HepG2 (cell line): ENCODE results near the gene PLCG2. TPM values are rescaled to one million over a fixed set of nuclear protein-coding genes. Genes with fewer than 3 reads are reported as not detected.
"Not testable (repeated sequence)": the region's sequence is repeated elsewhere in the genome, so short reads cannot be mapped to it uniquely, and the experiment has no call there.

Experiments
- ATAC-seq: fragments of 200-7000 bp; cut with Tn5 transposase; 3 replicates; pipeline ENCODE4 v1.9.1; 2020; ENCODE audit warnings: mild to moderate bottlenecking, moderate library complexity
- BruUV-seq: library from RNA; stranded (reverse); fragments of 400-500 nt; replicated peaks from 2 replicates; lab custom pipeline; 2021; lab: Mats Ljungman, UMichigan
- CTCF ChIA-PET: fragments of 300-600 bp; formaldehyde crosslinking; extraction: SDS; loops from one replicate; lab custom pipeline; 2021; ENCODE audit warnings: low total read pairs, inconsistent platforms, low intra/inter-chr PET ratio; lab: Yijun Ruan, JAX
- POLR2A ChIA-PET: fragments of 350-600 bp; sonication (Branson Sonifier 250); formaldehyde crosslinking; loops from one replicate; lab custom pipeline; 2020; ENCODE audit warnings: antibody characterized with exemption, inconsistent platforms; lab: Yijun Ruan, JAX
- DNase-seq: peaks from one replicate; pipeline ENCODE4 v3.0.0-alpha.2; 2015; ENCODE audit warnings: low spot score
- FAIRE-seq: peaks from 3 replicates; lab custom pipeline; 2011; peaks lifted over from hg19 to GRCh38; lab: Jason Lieb, UNC
- H2AFZ ChIP-seq: one replicate; pipeline ENCODE4 v1.6.1; 2011; ENCODE audit warnings: low read length, inconsistent platforms
- H3K27ac ChIP-seq: fragments of 300-600 bp; 3 replicates; pipeline ENCODE4 v1.8.0; 2011; ENCODE audit warnings: mixed run types, mild to moderate bottlenecking, mixed read lengths, low read length, inconsistent platforms; ENCODE audit not compliant: insufficient read depth; ENCODE audit errors: extremely low read length
- H3K27me3 ChIP-seq, 2 experiments: fragments of 200-600 bp in 1 of 2; 2 replicates in 1 of 2; 3 replicates in 1 of 2; pipeline versions ENCODE4 v1.6.0 to v1.8.0; 2011; ENCODE audit warnings: low read length in 2 of 2, mild to moderate bottlenecking in 2 of 2, moderate library complexity in 2 of 2, inconsistent platforms in 1 of 2; ENCODE audit not compliant: insufficient read depth in 2 of 2, control insufficient read depth in 1 of 2
- H3K36me3 ChIP-seq, 2 experiments: fragments of 200-600 bp in 1 of 2; replicated peaks in 1 of 2; 2 replicates in 1 of 2; 3 replicates in 1 of 2; pipeline versions ENCODE4 v1.5.1 to v1.8.0; 2011; ENCODE audit warnings: low read length in 2 of 2, inconsistent platforms in 1 of 2; ENCODE audit not compliant: insufficient read depth in 2 of 2, control insufficient read depth in 1 of 2
- H3K4me1 ChIP-seq: 2 replicates; pipeline ENCODE4 v1.5.1; 2012; ENCODE audit warnings: low read length, inconsistent platforms; ENCODE audit not compliant: insufficient read depth
- H3K4me2 ChIP-seq: 2 replicates; pipeline ENCODE4 v1.6.0; 2011; ENCODE audit warnings: low read depth, low read length, inconsistent platforms
- H3K4me3 ChIP-seq, 3 experiments: fragments of 200-600 bp in 1 of 3; sonication (generic), shearing (Covaris generic) in 1 of 3; replicated peaks in 1 of 3; 2 replicates each; pipeline ENCODE4 v1.5.1; 2011 to 2016; ENCODE audit warnings: low read length in 3 of 3, inconsistent platforms in 2 of 3, low read depth in 2 of 3, mild to moderate bottlenecking in 2 of 3, control low read depth in 1 of 3, mixed read lengths in 1 of 3; ENCODE audit not compliant: insufficient read depth in 1 of 3
- H3K79me2 ChIP-seq: one replicate; pipeline ENCODE4 v1.6.1; 2011; ENCODE audit warnings: low read length, inconsistent platforms; ENCODE audit not compliant: insufficient read depth
- H3K9ac ChIP-seq: 2 replicates; pipeline ENCODE4 v1.6.0; 2011; ENCODE audit warnings: mild to moderate bottlenecking, low read depth, low read length, inconsistent platforms; ENCODE audit not compliant: insufficient read depth
- H3K9me3 ChIP-seq: 2 replicates; pipeline ENCODE4 v1.5.1; 2012; ENCODE audit warnings: mild to moderate bottlenecking, low read length
- H4K20me1 ChIP-seq: 2 replicates; pipeline ENCODE4 v1.6.0; 2011; ENCODE audit warnings: inconsistent platforms, mild to moderate bottlenecking, low read length, moderate library complexity; ENCODE audit not compliant: insufficient read depth
- NKX3-1 ChIP-seq: sonication (generic); formaldehyde crosslinking; IDR thresholded peaks from 2 replicates; pipeline ENCODE4 v1.5.0; 2020; ENCODE audit warnings: missing genetic modification reagents
- NR1H2 ChIP-seq: sonication (generic); formaldehyde crosslinking; IDR thresholded peaks from 2 replicates; pipeline ENCODE4 v1.8.1; 2022; ENCODE audit warnings: low read depth, missing genetic modification reagents, borderline replicate concordance
- ZMYM4 ChIP-seq: sonication (generic); formaldehyde crosslinking; IDR thresholded peaks from 2 replicates; pipeline ENCODE4 v1.8.1; 2023; ENCODE audit warnings: mild to moderate bottlenecking, missing genetic modification reagents
- ZNF281 ChIP-seq: sonication (generic); formaldehyde crosslinking; IDR thresholded peaks from 2 replicates; pipeline ENCODE4 v1.4.0; 2020; ENCODE audit warnings: missing genetic modification reagents, borderline replicate concordance
- ZNF33A ChIP-seq: sonication (generic); formaldehyde crosslinking; IDR thresholded peaks from 2 replicates; pipeline ENCODE4 v1.5.1; 2020; ENCODE audit warnings: missing genetic modification reagents, mild to moderate bottlenecking, moderate library complexity, borderline replicate concordance
- ZNF414 ChIP-seq: sonication (generic); formaldehyde crosslinking; IDR thresholded peaks from 2 replicates; pipeline ENCODE4 v1.5.0; 2020; ENCODE audit warnings: missing genetic modification reagents
- WGBS: methylation state at CpG from one replicate; pipeline ENCODE4 v1.1.6; 2017; ENCODE audit warnings: low lambda C conversion rate; 5-methylcytosine and 5-hydroxymethylcytosine counted together
- in situ Hi-C: cut with HindIII; loops from 2 replicates; pipeline ENCODE4 v1.10.0; 2017; ENCODE audit warnings: low pct_unique_long_range_greater_than_20kb; ENCODE audit not compliant: extremely low pct_ligation_motif_present
- intact Hi-C: fragments of 100-400 bp; cut with micrococcal nuclease; formaldehyde crosslinking; loops from one replicate; pipeline ENCODE4 v1.10.0; 2022; ENCODE audit not compliant: unreplicated experiment
- polyA plus RNA-seq, 8 experiments: library from polyadenylated mRNA; depleted of rRNA in 3 of 8; stranded (reverse) in 7 of 8; unstranded in 1 of 8; fragments of >200 nt; fragmentation: Illumina TruSeq in 4 of 8; extraction: Trizol in 4 of 8; gene quantifications; 2 replicates each; pipeline versions ENCODE4 v1.2.1 to v1.2.3, GENCODE V29; 2011 to 2016; ENCODE audit warnings: low read depth in 4 of 8, missing spikeins in 1 of 8, mixed read lengths in 1 of 8; ENCODE audit not compliant: insufficient read depth in 1 of 8
- total RNA-seq, 5 experiments: library from RNA; depleted of rRNA; stranded (reverse); fragments of >200 nt; fragmentation: Illumina TruSeq; extraction: Trizol; gene quantifications; 2 replicates each; pipeline ENCODE4 v1.2.3, GENCODE V29; 2016; ENCODE audit warnings: low read depth in 1 of 5
- TF ChIP-seq, protein P1 (sequence below): sonication (generic); formaldehyde crosslinking; IDR thresholded peaks from 2 replicates; pipeline ENCODE4 v1.4.0; 2020; ENCODE audit warnings: missing genetic modification reagents, borderline replicate concordance

The PLCG2 gene
- total and polyA plus RNA-seq, 2 of the 13 experiments (the other 11 are each of a cell fraction or from before 2014, with no cell fraction given), result 0.13 to 0.18 TPM

DNA sequence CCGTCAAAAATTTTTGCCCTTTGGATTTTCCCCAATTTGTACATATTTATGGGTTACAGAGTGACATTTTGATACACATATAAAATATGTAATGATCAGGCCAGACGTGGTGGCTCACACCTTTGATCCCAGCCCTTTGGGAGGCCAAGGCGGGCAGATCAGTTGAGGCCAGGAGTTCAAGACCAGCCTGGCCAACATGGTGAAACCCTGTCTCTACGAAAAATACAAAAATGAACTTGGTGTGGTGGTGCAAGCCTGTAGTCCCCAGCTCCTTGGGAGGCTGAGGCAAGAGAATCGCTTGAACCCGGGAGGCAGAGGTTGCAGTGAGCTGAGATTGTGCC lies 37.7 kb upstream of the PLCG2 start:
- H3K9ac ChIP-seq, intact Hi-C loops, FAIRE-seq, H3K27ac ChIP-seq, H3K36me3 ChIP-seq, H3K4me2 ChIP-seq, H3K79me2 ChIP-seq, H3K4me3 ChIP-seq, H4K20me1 ChIP-seq, BruUV-seq, DNase-seq, H2AFZ ChIP-seq, POLR2A ChIA-PET, ATAC-seq, H3K9me3 ChIP-seq, CTCF ChIA-PET: not testable (repeated sequence)
- 8% methylated on average over 6 of the region's 6 CpGs for WGBS
- in situ Hi-C loops, result loop anchor here (25.0 kb wide), 1 partner anchor 704 kb away; the partner anchor contains the start of gene ATMIN
- Histone ChIP-seq H3K27me3 (peaks cover 2 to 39% of the 10 kb centered on the region in 2 experiments; a peak in 4 of 5 replicates), H3K4me1 (peaks cover 25% of the 10 kb centered on the region)

- WGBS, result 41% methylated on average over 4 of the region's 4 CpGs
- in situ Hi-C loops, result loop anchor here (25.0 kb wide), 1 partner anchor 707 kb away; the partner anchor contains the start of gene ATMIN
- no peak for ATAC-seq
- intact Hi-C loops, result no loop called here
- no peak overlapping the region for H3K4me3 ChIP-seq
- H3K4me1 ChIP-seq, result peaks cover 15% of the 10 kb centered on the region
- no peaks in the 10 kb centered on the region for H3K36me3 ChIP-seq
- no peak for FAIRE-seq
- no peaks in the 10 kb centered on the region for H3K79me2 ChIP-seq
- H4K20me1 ChIP-seq, result no peaks in the 10 kb centered on the region
- DNase-seq, result no peak
- no peaks in the 10 kb centered on the region for H3K9me3 ChIP-seq
- no peak overlapping the region for H2AFZ ChIP-seq
- no peak overlapping the region for H3K27ac ChIP-seq
- ChIA-PET CTCF (no interaction called here), POLR2A (no interaction called here)
- no peak overlapping the region for H3K4me2 ChIP-seq
- H3K9ac ChIP-seq, result no peak overlapping the region
- BruUV-seq, result no TSS peak
- peaks cover 2 to 36% of the 10 kb centered on the region in 2 experiments; a peak in 4 of 5 replicates for H3K27me3 ChIP-seq
- TF ChIP-seq, protein P1, sequence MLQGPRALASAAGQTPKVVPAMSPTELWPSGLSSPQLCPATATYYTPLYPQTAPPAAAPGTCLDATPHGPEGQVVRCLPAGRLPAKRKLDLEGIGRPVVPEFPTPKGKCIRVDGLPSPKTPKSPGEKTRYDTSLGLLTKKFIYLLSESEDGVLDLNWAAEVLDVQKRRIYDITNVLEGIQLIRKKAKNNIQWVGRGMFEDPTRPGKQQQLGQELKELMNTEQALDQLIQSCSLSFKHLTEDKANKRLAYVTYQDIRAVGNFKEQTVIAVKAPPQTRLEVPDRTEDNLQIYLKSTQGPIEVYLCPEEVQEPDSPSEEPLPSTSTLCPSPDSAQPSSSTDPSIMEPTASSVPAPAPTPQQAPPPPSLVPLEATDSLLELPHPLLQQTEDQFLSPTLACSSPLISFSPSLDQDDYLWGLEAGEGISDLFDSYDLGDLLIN, result no peak
- TF ChIP-seq ZNF33A (CRISPR knock-in tag), result no peak
- TF ChIP-seq ZNF281 (CRISPR knock-in tag), result no peak
- no peak for TF ChIP-seq NKX3-1 (CRISPR knock-in tag)
- no peak for TF ChIP-seq ZMYM4
- no peak for TF ChIP-seq NR1H2 (CRISPR knock-in tag)
- no peak for TF ChIP-seq ZNF414 (CRISPR knock-in tag)
Observed at GRCh38 chr16:81744385-81744784, 34.7 kb upstream of the PLCG2 start.
